Ovary (tissue), 3 donors: Measurements from ENCODE around the gene ANXA11.

Source experiments
- EP300 ChIP-seq: sonication (generic); formaldehyde crosslinking; IDR thresholded peaks from one replicate; pipeline ENCODE4 v1.6.1; 2017; ENCODE audit warnings: antibody characterized with exemption
- POLR2A ChIP-seq: fragments of 450-650 bp; IDR thresholded peaks from one replicate; pipeline ENCODE4 v1.6.1; 2017; ENCODE audit warnings: antibody characterized with exemption, mild to moderate bottlenecking, moderate library complexity
- TF ChIP-seq, protein P1 (sequence below), 3 donors: fragments of 450-650 bp in 2 of 3; fragments of 200-600 bp in 1 of 3; IDR thresholded peaks; one replicate each; pipeline versions ENCODE4 v1.5.1 to v1.8.0; 2016 to 2022; ENCODE audit warnings: antibody characterized with exemption in 3 of 3, mild to moderate bottlenecking in 1 of 3
- donor health status: DM: no; HTN: no; CAD: no.

DNA sequence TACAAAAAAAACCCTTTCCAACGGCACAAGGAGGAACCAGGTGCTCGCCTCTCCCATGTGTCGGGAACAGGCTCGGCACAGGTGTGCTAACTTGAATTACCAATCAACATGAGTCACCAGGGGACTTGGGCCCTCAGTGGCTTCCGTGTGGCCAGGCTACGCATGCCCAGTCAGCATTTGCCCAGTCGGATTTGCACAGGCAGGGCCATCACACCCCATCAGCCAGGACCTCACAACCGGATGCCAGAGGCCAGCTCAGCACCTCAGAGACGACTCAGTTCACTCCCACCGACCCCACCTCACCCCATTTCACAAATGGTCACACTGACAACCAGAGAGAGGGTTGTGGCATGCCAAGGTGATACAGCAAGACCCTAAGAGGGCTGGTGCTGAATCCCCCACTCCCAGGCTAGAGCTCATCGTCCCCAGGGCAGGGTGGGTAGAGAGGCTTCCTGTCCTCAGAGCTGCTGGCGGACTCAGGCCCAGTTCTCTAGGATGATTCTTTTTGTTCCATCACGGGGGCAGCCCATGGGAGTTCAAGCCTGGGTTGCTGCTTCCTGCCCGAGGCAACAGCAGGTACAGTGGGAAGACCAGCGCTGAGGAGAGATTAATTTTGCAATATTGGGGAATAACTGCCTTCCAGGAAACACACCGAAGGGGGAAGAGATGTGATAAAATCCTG, 13.6 kb downstream of the ANXA11 start:
- no peak for TF ChIP-seq POLR2A
- TF ChIP-seq, protein P1, sequence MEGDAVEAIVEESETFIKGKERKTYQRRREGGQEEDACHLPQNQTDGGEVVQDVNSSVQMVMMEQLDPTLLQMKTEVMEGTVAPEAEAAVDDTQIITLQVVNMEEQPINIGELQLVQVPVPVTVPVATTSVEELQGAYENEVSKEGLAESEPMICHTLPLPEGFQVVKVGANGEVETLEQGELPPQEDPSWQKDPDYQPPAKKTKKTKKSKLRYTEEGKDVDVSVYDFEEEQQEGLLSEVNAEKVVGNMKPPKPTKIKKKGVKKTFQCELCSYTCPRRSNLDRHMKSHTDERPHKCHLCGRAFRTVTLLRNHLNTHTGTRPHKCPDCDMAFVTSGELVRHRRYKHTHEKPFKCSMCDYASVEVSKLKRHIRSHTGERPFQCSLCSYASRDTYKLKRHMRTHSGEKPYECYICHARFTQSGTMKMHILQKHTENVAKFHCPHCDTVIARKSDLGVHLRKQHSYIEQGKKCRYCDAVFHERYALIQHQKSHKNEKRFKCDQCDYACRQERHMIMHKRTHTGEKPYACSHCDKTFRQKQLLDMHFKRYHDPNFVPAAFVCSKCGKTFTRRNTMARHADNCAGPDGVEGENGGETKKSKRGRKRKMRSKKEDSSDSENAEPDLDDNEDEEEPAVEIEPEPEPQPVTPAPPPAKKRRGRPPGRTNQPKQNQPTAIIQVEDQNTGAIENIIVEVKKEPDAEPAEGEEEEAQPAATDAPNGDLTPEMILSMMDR (IDR thresholded peaks at IDR 0.05), result no peak
- no peak for TF ChIP-seq EP300
